Subcutaneous adipose tissue (tissue), 4 donors: ENCODE measurements around the gene LRRC31. TPM values are rescaled to one million over a fixed set of nuclear protein-coding genes. Genes with fewer than 3 reads are reported as not detected.

ENCODE experiments used
- CTCF ChIP-seq: fragments of 450-650 bp; IDR thresholded peaks from one replicate; pipeline ENCODE4 v1.5.1; 2016; ENCODE audit warnings: low read depth, mild to moderate bottlenecking, control low read depth, antibody characterized with exemption, moderate library complexity
- total RNA-seq, 4 donors: library from RNA; depleted of rRNA; stranded (reverse); fragments of >200 nt; gene quantifications; one replicate each; pipeline ENCODE4 v1.1.0, GENCODE V29; 2016

LRRC31 gene
- total RNA-seq, 4 donors from 2014 or later: 0.44 TPM; not detected in 3

DNA sequence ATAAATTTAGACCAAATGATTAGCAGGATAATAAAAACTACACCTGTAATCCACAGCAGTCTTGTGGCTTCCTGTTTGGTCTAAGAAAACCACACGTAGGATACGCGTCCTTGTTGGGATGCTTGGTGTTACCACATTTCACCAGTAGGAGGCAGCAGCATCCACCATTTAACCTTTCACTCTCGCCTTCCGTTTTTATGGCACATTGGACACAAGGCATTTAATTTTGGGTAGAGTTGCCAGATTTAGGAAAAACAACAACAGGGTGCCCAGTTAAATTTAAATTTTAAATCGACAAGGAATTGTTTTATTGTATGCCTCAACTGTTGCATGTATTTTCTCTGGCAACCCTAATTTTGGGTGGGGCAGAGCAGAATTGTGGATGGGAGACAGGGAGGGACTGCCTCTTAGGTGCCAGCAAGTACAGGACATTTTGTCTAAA is 6.3 kb downstream of the LRRC31 start:
- TF ChIP-seq CTCF: no peak

DNA sequence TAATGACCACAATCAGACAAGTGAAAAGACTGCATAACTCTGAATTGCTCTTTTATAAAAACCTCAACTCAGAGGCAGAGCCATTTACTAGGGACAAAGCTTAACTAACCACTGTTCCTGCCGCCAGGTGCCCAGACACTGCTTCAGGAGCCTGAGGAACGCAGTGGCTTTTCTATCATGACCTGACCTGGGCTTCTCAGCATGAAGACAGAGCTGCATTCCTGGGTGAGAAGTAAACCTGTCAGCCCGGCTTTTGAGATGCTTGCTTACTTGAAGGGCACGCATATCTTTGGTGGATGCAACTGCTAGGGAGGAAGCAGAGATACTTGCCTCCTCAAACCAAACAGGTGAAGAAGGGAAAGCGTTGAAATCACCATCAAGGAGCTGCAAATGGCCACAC is 7.9 kb downstream of the LRRC31 start:
- TF ChIP-seq CTCF: no peak

DNA sequence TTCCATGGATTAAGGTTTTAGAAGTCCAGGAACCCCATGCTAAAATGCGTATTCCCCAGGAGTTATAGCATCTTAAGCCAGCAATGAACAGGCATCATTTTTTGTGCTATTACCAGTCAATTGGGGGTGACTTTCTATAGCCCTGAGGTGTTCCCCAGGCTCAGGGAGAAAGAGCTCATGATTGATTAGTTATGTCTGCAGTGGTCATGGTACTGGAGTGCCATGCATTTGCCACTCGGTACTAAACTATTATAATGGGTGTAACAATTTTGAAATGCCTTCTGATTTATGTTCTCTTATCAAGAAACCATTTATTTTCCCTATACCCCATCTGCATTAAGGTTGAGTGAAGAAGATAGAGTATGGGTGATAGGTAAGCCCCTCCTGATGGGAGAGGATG is 11.9 kb downstream of the LRRC31 start:
- no peak for TF ChIP-seq CTCF

DNA sequence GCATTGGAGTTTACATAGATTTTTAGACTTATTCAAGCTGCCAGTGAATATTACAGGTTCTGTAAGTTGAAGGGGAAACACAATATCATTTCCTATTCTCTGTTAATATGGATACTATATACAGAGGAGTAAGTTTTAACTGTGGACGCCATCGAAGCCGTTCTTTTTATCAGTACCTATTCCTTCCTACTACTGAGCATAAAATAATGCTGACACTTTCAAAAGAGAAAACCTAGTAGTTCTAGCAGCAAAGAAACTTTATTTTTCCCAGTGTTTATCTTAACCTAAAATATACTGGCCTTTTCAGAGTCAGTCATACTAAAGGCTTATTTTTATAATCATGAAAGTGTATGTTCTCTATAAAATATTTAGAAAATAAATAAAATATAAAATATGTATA is 14.2 kb downstream of the LRRC31 start:
- TF ChIP-seq CTCF: no peak

- no peak for TF ChIP-seq CTCF
Observed at GRCh38 chr3:169850618-169851017, 19.1 kb downstream of the LRRC31 start.

GRCh38 chr3:169848741-169849140 is 21.0 kb downstream of the LRRC31 start:
- no peak for TF ChIP-seq CTCF

- no peak for TF ChIP-seq CTCF
Observed at GRCh38 chr3:169847896-169848295, 21.8 kb downstream of the LRRC31 start.
